ENCODE results near the gene ATP6V1E1. TPM values are rescaled to one million over a fixed set of nuclear protein-coding genes. Genes with fewer than 3 reads are reported as not detected.

Gene ATP6V1E1
- polyA plus RNA-seq, 3 donors: 114 to 147 (median 144) TPM

DNA sequence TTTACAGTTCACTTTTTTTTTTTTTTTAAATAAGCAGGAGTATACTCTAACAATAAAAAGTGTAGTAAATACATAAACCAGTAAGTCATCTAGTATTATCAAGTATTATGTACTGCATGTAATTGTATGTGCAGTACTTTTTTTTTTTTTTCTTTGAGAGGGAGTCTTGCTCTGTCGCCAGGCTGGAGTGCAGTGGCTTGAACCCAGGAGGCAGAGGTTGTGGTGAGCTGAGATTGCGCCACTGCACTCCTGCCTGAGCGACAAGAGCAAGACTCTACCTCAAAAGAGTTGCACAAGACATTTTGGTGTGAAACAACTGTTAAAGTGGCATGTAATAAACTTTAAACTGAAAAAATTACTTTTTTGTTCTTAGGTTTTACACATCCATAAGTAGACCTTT lies 26.7 kb upstream of the ATP6V1E1 start:
- 0% methylated on average over 1 of the region's 3 CpGs for WGBS (ENCODE audit: insufficient coverage)
- Histone ChIP-seq H3K79me2 (ENCODE audit: insufficient read depth, low read length) (peaks cover 71% of the 10 kb centered on the region), H3K4me1 (ENCODE audit: control insufficient read depth in 1 of 2, insufficient read depth in 2 of 2, low read length in 2 of 2) (peaks cover 14 to 28% of the 10 kb centered on the region in 2 donors), H3K36me3 (replicated peaks in 1 of 2; ENCODE audit: control insufficient read depth in 1 of 2, insufficient read depth in 2 of 2, low read length in 2 of 2) (peaks cover 23 to 27% of the 10 kb centered on the region in 2 donors), H3K9me3 (replicated peaks in 1 of 2; ENCODE audit: control insufficient read depth in 1 of 2, insufficient read depth in 1 of 2, low read length in 2 of 2) (no peaks in the 10 kb centered on the region), H2AFZ (ENCODE audit: insufficient read depth, low read depth, low read length, poor library complexity, severe bottlenecking) (no peak overlapping the region), H3K27me3 (ENCODE audit: control insufficient read depth in 2 of 2, insufficient read depth in 2 of 2, low read length in 2 of 2) (no peaks in the 10 kb centered on the region), H3K4me3 (replicated peaks in 1 of 3; ENCODE audit: low read depth in 2 of 3, low read length in 3 of 3) (no peak overlapping the region), H3K4me2 (replicated peaks; ENCODE audit: extremely low read depth, low read length, poor library complexity, severe bottlenecking) (peak overlapping the region; percentile 28), H3K27ac (ENCODE audit: low read depth in 1 of 2, low read length in 2 of 2) (peak overlapping the region; percentile 64 to 77), H3K9ac (ENCODE audit: insufficient read depth, low read length, poor library complexity, severe bottlenecking) (peak overlapping the region; percentile 27), H4K20me1 (ENCODE audit: insufficient read depth, low read length) (no peaks in the 10 kb centered on the region)
- Mint-ChIP-seq H3K9me3 (no peaks in the 10 kb centered on the region), H3K4me1 (peaks cover 35% of the 10 kb centered on the region), H3K36me3 (peaks cover 23 to 52% of the 10 kb centered on the region in 2 donors), H3K4me3 (no peak overlapping the region), H3K27me3 (ENCODE audit: low read depth in 3 of 3) (no peaks in the 10 kb centered on the region), H3K27ac (peak overlapping the region; percentile 76 to 88 (median 85))
- DNase-seq: peak in 2 of 3 donors; percentile 49 to 62
- intact Hi-C loops (cut with micrococcal nuclease): no loop called here
- TF ChIP-seq CTCF (IDR thresholded peaks at IDR 0.05): no peak

- no peak overlapping the region for H3K4me3 Mint-ChIP-seq
- peak overlapping the region; percentile 82 to 99 (median 96) for H3K27ac Mint-ChIP-seq
- Histone ChIP-seq H3K27ac (ENCODE audit: low read depth in 1 of 2, low read length in 2 of 2) (peak overlapping the region; percentile 72 to 91), H3K4me2 (replicated peaks; ENCODE audit: extremely low read depth, low read length, poor library complexity, severe bottlenecking) (no peak overlapping the region), H3K27me3 (ENCODE audit: control insufficient read depth in 2 of 2, insufficient read depth in 2 of 2, low read length in 2 of 2) (no peaks in the 10 kb centered on the region), H4K20me1 (ENCODE audit: insufficient read depth, low read length) (no peaks in the 10 kb centered on the region), H3K36me3 (replicated peaks in 1 of 2; ENCODE audit: control insufficient read depth in 1 of 2, insufficient read depth in 2 of 2, low read length in 2 of 2) (no peaks in the 10 kb centered on the region), H3K9ac (ENCODE audit: insufficient read depth, low read length, poor library complexity, severe bottlenecking) (no peak overlapping the region), H3K9me3 (replicated peaks in 1 of 2; ENCODE audit: control insufficient read depth in 1 of 2, insufficient read depth in 1 of 2, low read length in 2 of 2) (no peaks in the 10 kb centered on the region), H3K4me1 (ENCODE audit: control insufficient read depth in 1 of 2, insufficient read depth in 2 of 2, low read length in 2 of 2) (peaks cover 22 to 42% of the 10 kb centered on the region in 2 donors), H2AFZ (ENCODE audit: insufficient read depth, low read depth, low read length, poor library complexity, severe bottlenecking) (peak overlapping the region; percentile 23), H3K79me2 (ENCODE audit: insufficient read depth, low read length) (peaks cover 91% of the 10 kb centered on the region), H3K4me3 (replicated peaks in 1 of 3; ENCODE audit: low read depth in 2 of 3, low read length in 3 of 3) (peak overlapping the region in 1 of 3 experiments; percentile 2)
- WGBS (ENCODE audit: insufficient coverage): no CpG with 5 or more reads among the region's 1 CpG
- no peak for TF ChIP-seq CTCF (IDR thresholded peaks at IDR 0.05)
- no peaks in the 10 kb centered on the region for H3K9me3 Mint-ChIP-seq
- H3K27me3 Mint-ChIP-seq (ENCODE audit: low read depth in 3 of 3): no peaks in the 10 kb centered on the region
- intact Hi-C loops (cut with micrococcal nuclease): no loop called here
- peak in 2 of 3 donors; percentile 67 to 79 for DNase-seq
- H3K36me3 Mint-ChIP-seq: peaks cover 7 to 26% of the 10 kb centered on the region in 2 donors
- peaks cover 51% of the 10 kb centered on the region for H3K4me1 Mint-ChIP-seq
These were observed 20.0 kb upstream of the ATP6V1E1 start for GRCh38 chr22:17648569-17648968.

All from CD14-positive monocyte (primary cell).